Activated naive CD4-positive, alpha-beta T cell treated with anti-CD3 and anti-CD28 coated beads, Interleukin-2, amount 50 U/mL, for 72 hours (primary cell): Measurements from ENCODE around the gene PCDHGB4. TPM values are rescaled to one million over a fixed set of nuclear protein-coding genes. Genes with fewer than 3 reads are reported as not detected.
"Not testable (repeated sequence)": the region's sequence is repeated elsewhere in the genome, so short reads cannot be mapped to it uniquely, and the experiment has no call there.

Experiments used
- ATAC-seq, 2 donors: fragments of 150-1000 bp; cut with Tn5 transposase; 2 replicates each; pipeline ENCODE4 v1.10.0; 2021; ENCODE audit warnings: mild to moderate bottlenecking in 2 of 2, moderate library complexity in 2 of 2
- DNase-seq, 2 donors: peaks; one replicate each; pipeline ENCODE4 v3.0.0; 2021 to 2022; ENCODE audit warnings: low spot score in 2 of 2
- H3K27ac Mint-ChIP-seq, 2 donors: one replicate each; pipeline ENCODE4 v1.8.0; 2022; ENCODE audit warnings: mild to moderate bottlenecking in 2 of 2, mixed read lengths in 2 of 2
- H3K36me3 Mint-ChIP-seq, 2 donors: one replicate each; pipeline ENCODE4 v1.8.0; 2022; ENCODE audit warnings: mixed read lengths in 2 of 2
- H3K9me3 Mint-ChIP-seq, 2 donors: one replicate each; pipeline ENCODE4 v1.8.0; 2022; ENCODE audit warnings: mixed read lengths in 2 of 2
- total RNA-seq, 2 donors: library from RNA; stranded (reverse); gene quantifications; one replicate each; pipeline ENCODE4 v1.2.3, GENCODE V29; 2022

The PCDHGB4 gene
- total RNA-seq, 2 donors from 2014 or later, result not detected

DNA sequence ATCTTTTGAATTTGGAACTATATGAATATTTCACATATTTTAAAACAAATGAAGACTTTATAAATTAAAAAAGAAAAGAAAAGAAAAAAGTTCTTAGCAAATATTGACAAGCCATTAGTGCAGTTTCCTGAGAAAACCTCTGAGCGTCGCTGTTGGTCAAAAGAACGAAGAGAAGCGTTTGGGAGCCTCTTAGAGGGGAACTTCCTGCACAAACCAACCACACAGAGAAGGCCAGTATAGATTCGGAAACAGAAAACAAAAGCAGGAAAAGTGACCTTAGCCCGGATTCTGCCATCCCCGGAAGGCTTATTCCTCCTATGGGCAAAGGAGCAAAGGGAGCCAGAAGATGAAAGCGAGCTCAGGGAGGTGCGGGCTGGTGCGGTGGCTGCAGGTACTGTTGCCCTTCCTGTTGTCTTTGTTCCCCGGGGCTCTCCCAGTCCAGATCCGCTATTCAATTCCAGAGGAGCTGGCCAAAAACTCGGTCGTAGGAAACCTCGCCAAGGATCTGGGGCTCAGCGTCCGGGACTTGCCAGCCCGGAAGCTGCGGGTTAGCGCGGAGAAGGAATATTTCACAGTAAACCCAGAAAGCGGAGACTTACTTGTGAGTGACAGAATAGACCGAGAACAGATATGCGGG, 27.6 kb upstream of the PCDHGB4 start, which contains the start of gene PCDHGB2:
TSS of gene PCDHGB2 (plus strand) at position 205 of the 637 bp plus-strand sequence. CDS start at position 347, 142 bp downstream.
- peaks cover 49 to 77% of the 10 kb centered on the region in 2 donors for H3K36me3 Mint-ChIP-seq
- DNase-seq, result no peak
- H3K9me3 Mint-ChIP-seq, result peaks cover 36 to 51% of the 10 kb centered on the region in 2 donors
- ATAC-seq, result no peak
- peak within 1 kb of the TSS in 1 of 2 donors; percentile 24 for H3K27ac Mint-ChIP-seq

DNA sequence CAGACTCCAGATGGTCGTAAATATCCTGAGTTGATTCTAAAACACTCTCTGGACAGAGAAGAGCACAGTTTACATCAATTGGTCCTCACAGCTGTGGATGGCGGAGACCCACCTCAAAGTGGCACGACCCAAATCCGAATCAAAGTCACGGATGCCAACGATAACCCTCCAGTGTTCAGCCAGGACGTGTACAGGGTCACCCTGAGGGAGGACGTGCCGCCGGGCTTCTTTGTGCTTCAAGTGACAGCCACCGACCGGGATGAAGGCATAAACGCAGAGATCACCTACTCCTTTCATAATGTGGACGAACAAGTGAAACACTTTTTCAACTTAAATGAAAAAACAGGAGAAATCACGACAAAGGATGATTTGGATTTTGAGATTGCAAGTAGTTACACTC, 26.8 kb upstream of the PCDHGB4 start:
- ATAC-seq (no peak), DNase-seq (no peak)
- Mint-ChIP-seq H3K27ac (peak overlapping the region in 1 of 2 donors; percentile 24), H3K36me3 (peaks cover 57 to 77% of the 10 kb centered on the region in 2 donors), H3K9me3 (peaks cover 42 to 57% of the 10 kb centered on the region in 2 donors)

DNA sequence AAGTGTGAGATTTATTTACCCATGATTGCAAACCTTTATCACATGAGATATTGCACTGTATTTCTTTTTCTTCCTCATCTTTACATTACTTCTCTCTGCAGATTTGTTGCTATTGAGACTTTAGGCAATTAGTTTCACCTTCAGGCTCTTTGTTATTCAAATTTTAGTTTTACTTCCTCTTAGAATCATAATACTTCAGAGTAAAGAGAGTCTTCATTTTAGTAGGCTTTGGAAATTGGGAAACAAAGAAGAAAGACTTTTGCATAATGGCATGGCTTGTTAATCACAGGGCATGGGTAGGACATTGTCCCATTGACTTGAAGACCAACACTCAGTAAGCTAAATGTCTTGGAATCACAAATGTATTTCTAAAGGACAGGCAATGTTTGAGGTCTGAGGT, 24.8 kb upstream of the PCDHGB4 start:
- Mint-ChIP-seq H3K36me3 (peaks cover 52 to 68% of the 10 kb centered on the region in 2 donors), H3K9me3 (peaks cover 41 to 54% of the 10 kb centered on the region in 2 donors), H3K27ac (no peak overlapping the region)
- no peak for DNase-seq
- ATAC-seq, result no peak

DNA sequence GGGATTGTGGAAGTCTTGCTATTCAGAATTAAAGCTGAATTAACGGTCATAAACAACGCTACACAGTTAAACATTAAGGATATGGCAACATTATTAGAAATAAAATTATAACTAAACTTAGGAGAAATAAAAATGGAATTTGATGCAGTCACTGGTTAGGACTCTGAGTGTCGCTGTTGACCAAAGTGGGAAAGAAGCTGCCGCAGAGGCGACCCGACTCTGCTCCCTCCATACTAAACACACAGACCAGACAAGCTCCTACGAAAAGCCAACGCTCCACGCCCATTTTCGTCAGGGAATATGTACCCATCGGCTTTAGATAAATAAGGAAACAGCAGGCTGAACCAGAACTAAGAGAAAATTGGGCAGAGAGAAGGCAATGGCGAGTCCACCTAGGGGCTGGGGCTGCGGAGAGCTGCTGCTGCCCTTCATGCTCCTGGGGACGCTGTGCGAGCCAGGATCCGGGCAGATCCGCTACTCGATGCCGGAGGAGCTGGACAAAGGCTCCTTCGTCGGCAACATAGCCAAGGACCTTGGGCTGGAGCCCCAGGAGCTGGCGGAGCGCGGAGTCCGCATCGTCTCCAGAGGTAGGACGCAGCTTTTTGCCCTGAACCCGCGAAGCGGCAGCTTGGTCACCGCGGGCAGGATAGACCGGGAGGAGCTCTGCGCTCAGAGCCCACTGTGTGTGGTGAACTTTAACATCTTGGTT, 23.4 kb upstream of the PCDHGB4 start, which contains the start of gene PCDHGA5:
TSS of gene PCDHGA5 (plus strand) at position 211 of the 709 bp plus-strand sequence. CDS start at position 380, 169 bp downstream.
- Mint-ChIP-seq H3K36me3 (peaks cover 52 to 63% of the 10 kb centered on the region in 2 donors), H3K9me3 (peaks cover 41 to 51% of the 10 kb centered on the region in 2 donors), H3K27ac (peak within 1 kb of the TSS in 1 of 2 donors; percentile 55)
- ATAC-seq (no peak), DNase-seq (no peak)

DNA sequence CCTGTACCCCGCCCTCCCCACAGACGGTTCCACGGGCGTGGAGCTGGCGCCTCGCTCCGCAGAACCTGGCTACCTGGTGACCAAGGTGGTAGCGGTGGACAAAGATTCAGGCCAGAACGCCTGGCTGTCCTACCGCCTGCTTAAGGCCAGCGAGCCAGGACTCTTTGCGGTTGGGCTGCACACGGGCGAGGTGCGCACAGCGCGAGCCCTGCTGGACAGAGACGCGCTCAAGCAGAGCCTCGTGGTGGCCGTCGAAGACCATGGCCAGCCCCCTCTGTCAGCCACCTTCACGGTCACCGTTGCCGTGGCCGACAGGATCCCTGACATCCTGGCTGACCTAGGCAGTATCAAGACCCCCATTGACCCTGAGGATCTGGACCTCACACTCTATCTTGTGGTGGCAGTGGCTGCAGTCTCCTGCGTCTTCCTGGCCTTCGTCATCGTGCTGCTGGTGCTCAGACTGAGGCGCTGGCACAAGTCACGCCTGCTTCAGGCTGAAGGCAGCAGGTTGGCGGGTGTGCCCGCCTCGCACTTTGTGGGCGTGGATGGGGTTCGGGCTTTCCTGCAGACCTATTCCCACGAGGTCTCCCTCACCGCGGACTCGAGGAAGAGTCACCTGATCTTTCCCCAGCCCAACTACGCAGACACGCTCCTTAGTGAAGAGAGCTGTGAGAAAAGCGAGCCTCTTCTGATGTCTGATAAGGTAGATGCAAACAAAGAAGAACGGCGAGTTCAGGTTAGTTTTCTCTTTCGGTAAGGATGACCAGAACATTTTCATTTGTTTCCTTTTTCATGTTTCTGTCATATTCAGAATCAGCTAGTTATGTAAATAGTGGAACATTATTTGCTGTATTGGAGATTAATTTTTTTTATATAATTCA, 21.2 kb upstream of the PCDHGB4 start:
- peaks cover 48 to 52% of the 10 kb centered on the region in 2 donors for H3K36me3 Mint-ChIP-seq

DNA sequence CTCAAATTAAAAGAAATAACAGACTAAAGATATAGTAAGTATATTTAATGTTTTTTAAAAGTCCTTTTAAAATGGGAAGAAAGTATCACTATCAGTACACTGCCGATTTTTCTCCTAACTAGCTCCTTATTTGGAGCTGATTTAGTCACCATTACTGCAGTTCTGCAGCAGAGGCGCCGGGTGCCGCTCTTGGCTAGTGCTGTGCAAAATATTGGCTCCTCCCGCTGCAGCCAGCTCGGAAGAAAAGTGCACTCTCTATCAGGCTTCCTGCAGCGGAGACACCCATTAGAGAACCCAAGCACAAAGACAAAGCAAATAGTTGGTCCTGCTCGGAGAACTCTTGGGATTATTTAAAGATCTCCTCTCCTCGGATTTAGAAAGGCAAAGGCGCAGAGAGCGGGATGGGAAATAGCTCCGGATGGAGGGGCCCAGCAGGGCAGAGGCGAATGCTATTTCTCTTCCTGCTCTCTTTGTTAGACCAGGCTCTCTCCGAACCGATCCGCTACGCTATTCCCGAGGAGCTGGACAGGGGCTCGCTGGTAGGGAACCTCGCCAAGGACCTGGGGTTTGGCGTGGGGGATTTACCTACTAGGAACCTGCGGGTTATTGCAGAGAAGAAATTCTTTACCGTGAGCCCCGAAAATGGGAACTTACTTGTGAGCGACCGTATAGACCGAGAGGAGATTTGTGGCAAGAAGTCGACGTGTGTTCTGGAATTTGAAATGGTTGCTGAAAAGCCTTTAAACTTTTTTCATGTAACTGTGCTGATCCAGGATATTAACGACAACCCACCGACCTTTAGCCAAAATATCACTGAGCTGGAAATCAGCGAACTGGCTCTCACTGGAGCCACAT, 17.3 kb upstream of the PCDHGB4 start, which contains the start of gene PCDHGB3:
TSS of gene PCDHGB3 (plus strand) at position 249 of the 855 bp plus-strand sequence. CDS start at position 402, 153 bp downstream.
- H3K9me3 Mint-ChIP-seq, result peaks cover 25 to 40% of the 10 kb centered on the region in 2 donors
- no peak for DNase-seq

More for the DNA sequence above, 21.2 kb upstream of the PCDHGB4 start:
- Mint-ChIP-seq H3K9me3 (peaks cover 33 to 51% of the 10 kb centered on the region in 2 donors), H3K27ac (no peak overlapping the region)
- ATAC-seq (no peak), DNase-seq (no peak)

DNA sequence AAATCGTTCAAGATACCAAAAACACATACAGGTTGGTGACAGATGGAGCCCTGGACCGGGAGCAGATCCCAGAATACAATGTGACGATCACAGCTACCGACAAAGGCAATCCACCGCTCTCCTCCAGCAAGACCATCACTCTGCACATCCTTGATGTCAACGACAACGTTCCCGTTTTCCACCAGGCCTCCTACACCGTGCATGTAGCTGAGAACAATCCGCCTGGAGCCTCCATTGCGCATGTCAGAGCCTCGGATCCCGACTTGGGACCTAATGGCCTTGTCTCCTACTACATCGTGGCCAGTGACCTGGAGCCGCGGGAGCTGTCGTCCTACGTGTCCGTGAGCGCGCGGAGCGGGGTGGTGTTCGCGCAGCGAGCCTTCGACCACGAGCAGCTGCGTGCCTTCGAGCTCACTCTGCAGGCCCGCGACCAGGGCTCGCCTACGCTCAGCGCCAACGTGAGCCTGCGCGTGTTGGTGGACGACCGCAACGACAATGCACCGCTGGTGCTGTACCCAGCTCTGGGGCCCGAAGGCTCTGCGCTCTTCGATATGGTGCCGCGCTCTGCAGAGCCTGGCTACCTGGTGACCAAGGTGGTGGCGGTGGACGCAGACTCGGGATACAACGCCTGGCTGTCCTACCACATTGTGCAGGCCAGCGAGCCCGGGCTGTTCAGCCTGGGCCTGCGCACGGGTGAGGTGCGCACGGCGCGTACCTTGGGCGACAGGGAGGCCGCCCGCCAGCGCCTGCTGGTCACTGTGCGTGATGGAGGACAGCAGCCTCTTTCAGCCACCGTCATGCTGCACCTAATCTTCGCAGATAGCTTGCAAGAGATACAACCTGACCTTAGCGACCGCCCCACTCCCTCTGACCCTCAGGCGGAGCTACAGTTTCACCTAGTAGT, 15.7 kb upstream of the PCDHGB4 start:
- H3K9me3 Mint-ChIP-seq, result peaks cover 18 to 33% of the 10 kb centered on the region in 2 donors
- peaks cover 52 to 53% of the 10 kb centered on the region in 2 donors for H3K36me3 Mint-ChIP-seq
- H3K27ac Mint-ChIP-seq, result no peak overlapping the region
- ATAC-seq, result no peak
- DNase-seq, result no peak

More for the DNA sequence above, 17.3 kb upstream of the PCDHGB4 start, which contains the start of gene PCDHGB3:
- Mint-ChIP-seq H3K36me3 (peaks cover 49 to 55% of the 10 kb centered on the region in 2 donors), H3K27ac (peak within 1 kb of the TSS in 1 of 2 donors; percentile 36)
- ATAC-seq, result peak; percentile 37 to 69

DNA sequence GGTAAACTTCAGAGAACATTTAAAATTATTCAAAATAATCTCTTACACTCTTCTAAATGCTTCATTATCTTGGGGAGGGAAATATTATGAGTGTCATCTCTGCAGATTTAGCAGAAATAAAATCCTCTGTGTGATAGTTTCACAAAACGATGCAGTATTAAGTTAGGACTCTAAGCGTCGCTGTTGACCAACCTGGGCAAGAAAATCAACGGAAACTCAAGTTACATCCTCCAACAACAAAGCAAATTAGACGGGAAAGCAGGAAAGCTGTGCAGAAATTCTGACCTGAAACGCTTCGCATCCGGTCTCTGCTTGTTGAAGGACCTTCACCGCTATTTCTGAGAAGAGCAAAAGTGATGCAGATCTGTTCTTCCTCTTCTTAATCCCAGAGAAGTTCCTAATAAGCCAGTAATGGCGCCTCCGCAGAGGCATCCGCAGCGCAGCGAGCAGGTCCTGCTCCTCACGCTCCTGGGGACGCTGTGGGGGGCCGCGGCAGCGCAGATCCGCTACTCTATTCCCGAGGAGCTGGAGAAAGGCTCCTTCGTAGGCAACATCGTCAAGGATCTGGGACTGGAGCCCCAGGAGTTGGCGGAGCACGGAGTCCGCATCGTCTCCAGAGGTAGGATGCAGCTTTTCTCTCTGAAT, 13.7 kb upstream of the PCDHGB4 start, which contains the start of gene PCDHGA6:
TSS of gene PCDHGA6 (plus strand) at position 219 of the 645 bp plus-strand sequence. CDS start at position 412, 193 bp downstream.
- H3K27ac Mint-ChIP-seq, result no peak within 1 kb of the TSS
- no peak for DNase-seq
- peaks cover 18 to 33% of the 10 kb centered on the region in 2 donors for H3K9me3 Mint-ChIP-seq
- no peak for ATAC-seq
- peaks cover 52 to 53% of the 10 kb centered on the region in 2 donors for H3K36me3 Mint-ChIP-seq

DNA sequence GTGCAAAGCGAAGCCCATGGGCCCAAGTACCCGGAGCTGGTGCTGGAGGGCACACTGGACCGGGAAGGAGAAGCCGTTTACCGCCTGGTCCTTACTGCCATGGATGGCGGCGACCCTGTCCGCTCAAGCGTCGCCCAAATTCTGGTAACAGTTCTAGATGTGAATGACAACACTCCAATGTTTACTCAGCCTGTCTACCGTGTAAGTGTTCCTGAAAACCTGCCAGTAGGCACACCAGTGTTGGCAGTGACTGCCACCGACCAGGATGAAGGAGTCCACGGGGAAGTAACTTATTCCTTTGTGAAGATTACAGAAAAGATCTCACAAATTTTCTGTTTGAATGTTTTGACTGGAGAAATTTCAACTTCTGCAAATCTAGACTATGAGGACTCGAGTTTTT, 12.9 kb upstream of the PCDHGB4 start:
- DNase-seq (no peak), ATAC-seq (no peak)
- Mint-ChIP-seq H3K27ac (no peak overlapping the region), H3K36me3 (peaks cover 52 to 53% of the 10 kb centered on the region in 2 donors), H3K9me3 (peaks cover 18 to 33% of the 10 kb centered on the region in 2 donors)

DNA sequence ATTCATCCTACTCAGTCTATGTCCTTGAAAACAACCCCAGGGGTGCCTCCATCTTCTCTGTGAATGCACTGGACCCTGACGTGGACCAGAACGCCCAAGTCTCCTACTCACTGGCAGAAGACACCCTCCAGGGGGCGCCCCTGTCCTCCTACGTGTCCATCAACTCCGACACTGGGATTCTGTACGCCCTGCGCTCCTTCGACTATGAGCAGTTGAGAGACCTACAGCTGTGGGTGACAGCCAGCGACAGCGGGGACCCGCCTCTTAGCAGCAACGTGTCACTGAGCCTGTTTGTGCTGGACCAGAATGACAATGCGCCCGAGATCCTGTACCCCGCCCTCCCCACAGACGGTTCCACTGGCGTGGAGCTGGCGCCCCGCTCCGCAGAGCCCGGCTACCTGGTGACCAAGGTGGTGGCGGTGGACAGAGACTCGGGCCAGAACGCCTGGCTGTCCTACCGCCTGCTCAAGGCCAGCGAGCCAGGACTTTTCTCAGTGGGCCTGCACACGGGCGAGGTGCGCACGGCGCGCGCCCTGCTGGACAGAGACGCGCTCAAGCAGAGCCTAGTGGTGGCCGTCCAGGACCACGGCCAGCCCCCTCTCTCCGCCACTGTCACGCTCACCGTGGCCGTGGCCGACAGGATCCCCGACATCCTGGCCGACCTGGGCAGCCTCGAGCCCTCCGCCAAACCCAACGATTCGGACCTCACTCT, 11.9 kb upstream of the PCDHGB4 start:
- not testable (repeated sequence) for DNase-seq, H3K27ac Mint-ChIP-seq, ATAC-seq
- Mint-ChIP-seq H3K9me3 (peaks cover 18 to 32% of the 10 kb centered on the region in 2 donors), H3K36me3 (peaks cover 46 to 51% of the 10 kb centered on the region in 2 donors)

DNA sequence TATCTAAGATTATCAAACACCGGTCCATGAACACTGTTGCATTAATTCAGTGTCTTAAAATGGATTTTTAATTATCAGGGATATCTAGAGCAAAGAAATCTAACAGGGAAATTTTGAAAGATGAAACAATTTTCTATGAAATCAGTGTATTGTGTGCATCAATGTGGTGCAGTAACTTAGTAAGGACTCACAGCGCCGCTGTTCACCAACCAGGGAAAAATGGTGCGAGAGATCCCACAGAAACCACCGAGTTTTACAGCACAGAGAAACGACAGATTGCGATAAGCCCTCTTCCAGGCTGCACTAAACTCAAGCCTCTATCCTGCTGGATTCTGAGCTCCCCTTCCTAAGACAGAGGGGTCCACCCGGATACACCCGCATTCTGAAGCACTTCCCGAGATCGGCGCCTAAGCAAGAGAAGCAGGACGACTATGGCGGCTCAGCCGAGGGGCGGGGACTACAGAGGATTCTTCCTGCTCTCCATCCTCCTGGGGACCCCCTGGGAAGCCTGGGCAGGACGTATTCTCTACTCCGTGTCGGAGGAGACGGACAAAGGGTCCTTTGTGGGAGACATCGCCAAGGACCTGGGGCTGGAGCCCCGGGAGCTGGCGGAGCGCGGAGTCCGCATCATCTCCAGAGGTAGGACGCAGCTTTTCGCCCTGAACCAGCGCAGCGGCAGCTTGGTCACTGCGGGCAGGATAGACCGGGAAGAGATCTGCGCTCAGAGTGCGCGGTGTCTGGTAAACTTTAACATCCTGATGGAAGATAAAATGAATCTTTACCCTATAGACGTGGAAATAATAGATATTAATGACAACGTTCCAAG, 4.8 kb upstream of the PCDHGB4 start, which contains the start of gene PCDHGA7:
TSS of gene PCDHGA7 (plus strand) at position 274 of the 826 bp plus-strand sequence. CDS start at position 432, 158 bp downstream.
- Mint-ChIP-seq H3K36me3 (peaks cover 30 to 31% of the 10 kb centered on the region in 2 donors), H3K27ac (peak within 1 kb of the TSS in 1 of 2 donors; percentile 44), H3K9me3 (peaks cover 4% of the 10 kb centered on the region in 2 donors)
- DNase-seq (no peak), ATAC-seq (no peak)

DNA sequence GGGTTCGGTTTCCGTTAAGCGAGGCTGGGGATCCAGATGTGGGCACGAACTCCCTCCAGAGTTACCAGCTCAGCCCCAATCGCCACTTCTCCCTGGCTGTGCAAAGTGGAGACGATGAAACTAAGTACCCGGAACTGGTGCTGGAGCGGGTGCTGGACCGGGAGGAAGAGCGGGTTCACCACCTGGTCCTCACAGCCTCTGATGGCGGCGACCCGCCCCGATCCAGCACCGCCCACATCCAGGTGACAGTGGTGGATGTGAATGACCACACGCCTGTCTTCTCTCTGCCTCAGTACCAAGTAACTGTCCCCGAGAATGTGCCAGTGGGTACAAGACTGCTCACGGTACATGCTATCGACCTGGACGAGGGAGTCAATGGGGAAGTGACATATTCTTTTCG, 4.2 kb upstream of the PCDHGB4 start:
- peaks cover 33% of the 10 kb centered on the region in 2 donors for H3K36me3 Mint-ChIP-seq
- DNase-seq, result no peak
- H3K9me3 Mint-ChIP-seq, result peaks cover 4 to 6% of the 10 kb centered on the region in 2 donors
- ATAC-seq, result no peak
- no peak overlapping the region for H3K27ac Mint-ChIP-seq
